Mesenchymal stem cell (in vitro differentiated cells and primary cell): ENCODE results near the gene ZEB2.

Experiments
- DNase-seq: peaks from one replicate; pipeline ENCODE4 v3.0.0-alpha.2; 2013
- H2AFZ ChIP-seq: one replicate; pipeline ENCODE4 v1.6.1; 2013; ENCODE audit warnings: low read depth, mild to moderate bottlenecking, control low read depth, inconsistent platforms, low read length, moderate library complexity
- H2AK5ac ChIP-seq: 2 replicates; pipeline ENCODE4 v1.6.1; 2013; ENCODE audit warnings: low read length, moderate library complexity, mild to moderate bottlenecking, inconsistent platforms; ENCODE audit not compliant: severe bottlenecking
- H2BK120ac ChIP-seq: one replicate; pipeline ENCODE4 v1.6.1; 2013; ENCODE audit warnings: low read depth, mild to moderate bottlenecking, inconsistent platforms, low read length, moderate library complexity
- H2BK12ac ChIP-seq, 2 experiments: one replicate each; pipeline ENCODE4 v1.6.1; 2013; ENCODE audit warnings: inconsistent platforms in 2 of 2, low read length in 2 of 2, mild to moderate bottlenecking in 2 of 2, moderate library complexity in 2 of 2, control low read depth in 1 of 2
- H2BK15ac ChIP-seq: one replicate; pipeline ENCODE4 v1.6.1; 2013; ENCODE audit warnings: mild to moderate bottlenecking, low read depth, inconsistent platforms; ENCODE audit not compliant: poor library complexity, severe bottlenecking
- H2BK5ac ChIP-seq: 2 replicates; pipeline ENCODE4 v1.6.1; 2013; ENCODE audit warnings: low read depth, mild to moderate bottlenecking, low read length, control low read depth, inconsistent platforms; ENCODE audit not compliant: poor library complexity, severe bottlenecking
- H3K14ac ChIP-seq, 2 experiments: one replicate each; pipeline ENCODE4 v1.6.1; 2013; ENCODE audit warnings: inconsistent platforms in 2 of 2, low read length in 2 of 2, control low read depth in 1 of 2, mild to moderate bottlenecking in 1 of 2, moderate library complexity in 1 of 2
- H3K18ac ChIP-seq, 2 experiments: one replicate each; pipeline ENCODE4 v1.6.1; 2013; ENCODE audit warnings: inconsistent platforms in 2 of 2, low read length in 2 of 2, control low read depth in 1 of 2, low read depth in 1 of 2, mild to moderate bottlenecking in 1 of 2
- H3K23ac ChIP-seq, 2 experiments: one replicate each; pipeline ENCODE4 v1.6.1; 2013; ENCODE audit warnings: inconsistent platforms in 2 of 2, low read length in 2 of 2, mild to moderate bottlenecking in 2 of 2, moderate library complexity in 2 of 2, control low read depth in 1 of 2
- H3K27ac ChIP-seq: 2 replicates; pipeline ENCODE4 v1.5.1; 2013; ENCODE audit warnings: mild to moderate bottlenecking, moderate library complexity, low read length, control low read depth, inconsistent platforms; ENCODE audit not compliant: poor library complexity, severe bottlenecking
- H3K27me3 ChIP-seq, 2 experiments: 2 replicates each; pipeline versions ENCODE4 v1.6.1 to v1.7.0; 2013; ENCODE audit warnings: low read length in 2 of 2, mild to moderate bottlenecking in 2 of 2, moderate library complexity in 2 of 2, control low read depth in 1 of 2, inconsistent platforms in 1 of 2; ENCODE audit not compliant: control insufficient read depth in 1 of 2, insufficient read depth in 1 of 2
- H3K36me3 ChIP-seq, 2 experiments: 2 replicates each; pipeline versions ENCODE4 v1.6.1 to v1.7.0; 2013; ENCODE audit warnings: low read length in 2 of 2, control low read depth in 1 of 2, inconsistent platforms in 1 of 2, low read depth in 1 of 2, mild to moderate bottlenecking in 1 of 2; ENCODE audit not compliant: insufficient read depth in 2 of 2, control insufficient read depth in 1 of 2
- H3K4ac ChIP-seq, 2 experiments: one replicate each; pipeline ENCODE4 v1.6.1; 2013; ENCODE audit warnings: inconsistent platforms in 2 of 2, low read length in 2 of 2, mild to moderate bottlenecking in 2 of 2, moderate library complexity in 2 of 2, control low read depth in 1 of 2, low read depth in 1 of 2
- H3K4me1 ChIP-seq: 2 replicates; pipeline ENCODE4 v1.6.1; 2013; ENCODE audit warnings: low read depth, low read length, control low read depth; ENCODE audit not compliant: control insufficient read depth, insufficient read depth
- H3K4me2 ChIP-seq: 2 replicates; pipeline ENCODE4 v1.6.1; 2013; ENCODE audit warnings: low read length, mild to moderate bottlenecking, inconsistent platforms; ENCODE audit not compliant: poor library complexity, severe bottlenecking
- H3K4me3 ChIP-seq, 2 experiments: 2 replicates each; pipeline versions ENCODE4 v1.5.1 to v1.7.0; 2013; ENCODE audit warnings: low read length in 2 of 2, mild to moderate bottlenecking in 2 of 2, control low read depth in 1 of 2, low read depth in 1 of 2; ENCODE audit not compliant: insufficient read depth in 1 of 2
- H3K79me1 ChIP-seq: replicated peaks from 2 replicates; pipeline ENCODE4 v1.6.1; 2013; ENCODE audit warnings: mild to moderate bottlenecking, control low read depth, low read length, inconsistent platforms; ENCODE audit not compliant: poor library complexity, severe bottlenecking
- H3K9ac ChIP-seq: 2 replicates; pipeline ENCODE4 v1.7.0; 2013; ENCODE audit warnings: mild to moderate bottlenecking, low read length, moderate library complexity
- H3K9me3 ChIP-seq: 2 replicates; pipeline ENCODE4 v1.7.0; 2013; ENCODE audit warnings: mild to moderate bottlenecking, low read length; ENCODE audit not compliant: control insufficient read depth
- H4K8ac ChIP-seq: one replicate; pipeline ENCODE4 v1.6.1; 2013; ENCODE audit warnings: inconsistent platforms, mild to moderate bottlenecking, low read length, moderate library complexity
- H4K91ac ChIP-seq: one replicate; pipeline ENCODE4 v1.6.1; 2013; ENCODE audit warnings: mild to moderate bottlenecking, low read length, inconsistent platforms
- WGBS: methylation state at CpG from one replicate; pipeline ENCODE4 v1.1.7; 2013; ENCODE audit warnings: mixed read lengths; 5-methylcytosine and 5-hydroxymethylcytosine counted together

Gene ZEB2

DNA sequence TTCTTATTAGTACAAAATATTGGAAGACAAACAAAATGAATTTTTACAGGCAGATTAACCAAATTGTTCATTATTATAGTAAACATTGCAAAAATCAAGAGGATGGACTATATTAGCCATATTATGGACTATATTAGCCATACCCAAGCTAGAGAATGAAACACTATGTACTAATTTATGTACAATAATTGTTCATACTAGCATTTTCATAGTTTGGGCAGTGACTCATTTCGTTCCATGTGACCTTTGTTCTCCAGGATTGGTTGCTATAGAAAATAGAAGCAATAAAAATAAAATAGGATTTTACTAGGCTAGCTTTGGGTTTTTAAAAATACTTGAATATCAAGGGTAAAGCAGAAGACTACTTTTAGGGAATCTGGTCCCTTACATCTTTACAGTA is 176.8 kb downstream of the ZEB2 start:
- Histone ChIP-seq H3K4ac (no peak overlapping the region), H2BK120ac (no peak overlapping the region), H3K27ac (no peak overlapping the region), H2BK5ac (no peak overlapping the region), H2BK12ac (no peak overlapping the region), H2AFZ (no peak overlapping the region), H3K9ac (no peak overlapping the region), H3K27me3 (no peaks in the 10 kb centered on the region), H3K4me1 (no peaks in the 10 kb centered on the region), H3K14ac (no peak overlapping the region), H3K18ac (no peak overlapping the region), H2AK5ac (no peak overlapping the region), H3K9me3 (no peaks in the 10 kb centered on the region), H4K8ac (no peak overlapping the region), H3K36me3 (no peaks in the 10 kb centered on the region), H2BK15ac (no peak overlapping the region), H4K91ac (no peak overlapping the region), H3K4me3 (no peak overlapping the region), H3K23ac (no peak overlapping the region), H3K4me2 (no peak overlapping the region), H3K79me1 (no peaks in the 10 kb centered on the region)
- DNase-seq, result no peak
- 100% methylated on average over 1 of the region's 1 CpG for WGBS

- no peak overlapping the region for H2BK12ac ChIP-seq
- no peaks in the 10 kb centered on the region for H3K79me1 ChIP-seq
- H2AFZ ChIP-seq, result no peak overlapping the region
- H3K36me3 ChIP-seq, result no peaks in the 10 kb centered on the region
- 82% methylated on average over 1 of the region's 1 CpG for WGBS
- no peak overlapping the region for H3K4ac ChIP-seq
- no peak overlapping the region for H2BK120ac ChIP-seq
- no peak overlapping the region for H4K91ac ChIP-seq
- H4K8ac ChIP-seq, result no peak overlapping the region
- no peak overlapping the region for H2BK5ac ChIP-seq
- no peak overlapping the region for H3K18ac ChIP-seq
- H2AK5ac ChIP-seq, result no peak overlapping the region
- H3K27ac ChIP-seq, result no peak overlapping the region
- no peak overlapping the region for H2BK15ac ChIP-seq
- H3K4me1 ChIP-seq, result no peaks in the 10 kb centered on the region
- no peaks in the 10 kb centered on the region for H3K9me3 ChIP-seq
- no peak overlapping the region for H3K23ac ChIP-seq
- no peak overlapping the region for H3K4me2 ChIP-seq
- DNase-seq, result no peak
- H3K27me3 ChIP-seq, result no peaks in the 10 kb centered on the region
- H3K9ac ChIP-seq, result no peak overlapping the region
- H3K14ac ChIP-seq, result no peak overlapping the region
- no peak overlapping the region for H3K4me3 ChIP-seq
These were observed 178.4 kb downstream of the ZEB2 start for GRCh38 chr2:144341538-144341937.

- WGBS, result 100% methylated on average over 1 of the region's 2 CpGs
These were observed 180.9 kb downstream of the ZEB2 start for GRCh38 chr2:144339048-144339447.

DNA sequence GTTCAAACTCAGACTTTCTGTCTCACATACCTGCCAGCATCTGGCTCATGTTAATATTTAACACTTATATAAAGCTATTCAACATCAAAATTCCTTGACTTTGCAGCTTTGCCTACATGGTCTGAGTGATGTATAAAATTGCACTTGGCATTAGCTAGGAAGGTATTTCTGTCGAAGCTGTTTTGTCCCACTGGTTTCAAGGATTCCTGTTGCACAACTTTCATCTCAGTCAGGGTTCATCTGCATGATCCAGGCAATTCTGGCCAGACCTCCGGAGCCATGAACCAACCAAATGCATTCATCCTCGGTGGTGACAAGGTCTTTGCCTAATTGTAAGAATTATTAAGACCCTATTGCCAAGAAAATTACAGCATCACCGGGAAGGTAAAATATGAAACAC is 185.4 kb downstream of the ZEB2 start:
- Histone ChIP-seq H3K36me3 (no peaks in the 10 kb centered on the region), H4K8ac (no peak overlapping the region), H3K4me3 (no peak overlapping the region), H2BK120ac (no peak overlapping the region), H2BK12ac (no peak overlapping the region), H3K27ac (no peak overlapping the region), H3K27me3 (no peaks in the 10 kb centered on the region), H3K4me2 (no peak overlapping the region), H3K18ac (no peak overlapping the region), H3K4ac (no peak overlapping the region), H2BK15ac (no peak overlapping the region), H3K4me1 (peaks cover 2% of the 10 kb centered on the region), H3K23ac (no peak overlapping the region), H3K9me3 (no peaks in the 10 kb centered on the region), H2AK5ac (no peak overlapping the region), H3K14ac (no peak overlapping the region), H4K91ac (no peak overlapping the region), H3K9ac (no peak overlapping the region), H2AFZ (no peak overlapping the region), H3K79me1 (peaks cover 7% of the 10 kb centered on the region), H2BK5ac (no peak overlapping the region)
- no peak for DNase-seq
- 79% methylated on average over 3 of the region's 4 CpGs for WGBS

More at GRCh38 chr2:144339048-144339447, 180.9 kb downstream of the ZEB2 start:
- no peaks in the 10 kb centered on the region for H3K79me1 ChIP-seq
- H2AFZ ChIP-seq, result no peak overlapping the region
- H3K18ac ChIP-seq, result no peak overlapping the region
- no peak overlapping the region for H3K14ac ChIP-seq
- no peak for DNase-seq
- H3K23ac ChIP-seq, result no peak overlapping the region
- no peak overlapping the region for H4K8ac ChIP-seq
- H3K36me3 ChIP-seq, result no peaks in the 10 kb centered on the region
- no peak overlapping the region for H3K9ac ChIP-seq
- no peak overlapping the region for H2AK5ac ChIP-seq
- no peak overlapping the region for H4K91ac ChIP-seq
- no peak overlapping the region for H2BK15ac ChIP-seq
- H3K4ac ChIP-seq, result no peak overlapping the region
- H3K4me2 ChIP-seq, result no peak overlapping the region
- no peaks in the 10 kb centered on the region for H3K4me1 ChIP-seq
- H2BK12ac ChIP-seq, result no peak overlapping the region
- H2BK120ac ChIP-seq, result no peak overlapping the region
- no peaks in the 10 kb centered on the region for H3K27me3 ChIP-seq
- H3K9me3 ChIP-seq, result no peaks in the 10 kb centered on the region
- H3K4me3 ChIP-seq, result no peak overlapping the region
- H3K27ac ChIP-seq, result no peak overlapping the region
- no peak overlapping the region for H2BK5ac ChIP-seq
